ENCODE measurements around the gene SPINK4.

The SPINK4 gene

GRCh38 chr9:33229359-33230114, 10.4 kb upstream of the SPINK4 start:
- no peak for DNase-seq (ENCODE audit: low read depth)
- TF ChIP-seq CTCF (IDR thresholded peaks at IDR 0.05; ENCODE audit: low read depth, low read length, missing control alignments) = no peak
- no peak overlapping the region for H3K4me3 ChIP-seq (ENCODE audit: low read depth, low read length)

- H3K4me3 ChIP-seq (ENCODE audit: low read depth, low read length) = no peak overlapping the region
- DNase-seq (ENCODE audit: low read depth) = no peak
- no peak for TF ChIP-seq CTCF (IDR thresholded peaks at IDR 0.05; ENCODE audit: low read depth, low read length, missing control alignments)
These were observed 9.0 kb upstream of the SPINK4 start for GRCh38 chr9:33230756-33231622.

GRCh38 chr9:33231623-33231942, 8.4 kb upstream of the SPINK4 start:
- no peak for DNase-seq (ENCODE audit: low read depth)
- TF ChIP-seq CTCF (IDR thresholded peaks at IDR 0.05; ENCODE audit: low read depth, low read length, missing control alignments) = no peak
- H3K4me3 ChIP-seq (ENCODE audit: low read depth, low read length) = no peak overlapping the region

- no peak for DNase-seq (ENCODE audit: low read depth)
- TF ChIP-seq CTCF (IDR thresholded peaks at IDR 0.05; ENCODE audit: low read depth, low read length, missing control alignments) = no peak
These were observed 7.2 kb upstream of the SPINK4 start for GRCh38 chr9:33232815-33233214.

GRCh38 chr9:33233626-33234342, 6.2 kb upstream of the SPINK4 start:
- no peak for TF ChIP-seq CTCF (IDR thresholded peaks at IDR 0.05; ENCODE audit: low read depth, low read length, missing control alignments)
- H3K4me3 ChIP-seq (ENCODE audit: low read depth, low read length) = no peak overlapping the region
- no peak for DNase-seq (ENCODE audit: low read depth)

More at GRCh38 chr9:33232815-33233214, 7.2 kb upstream of the SPINK4 start:
- H3K4me3 ChIP-seq (ENCODE audit: low read depth, low read length) = no peak overlapping the region

GRCh38 chr9:33234511-33235467, 5.2 kb upstream of the SPINK4 start:
- TF ChIP-seq CTCF (IDR thresholded peaks at IDR 0.05; ENCODE audit: low read depth, low read length, missing control alignments) = no peak

More at GRCh38 chr9:33234511-33235467, 5.2 kb upstream of the SPINK4 start:
- no peak for DNase-seq (ENCODE audit: low read depth)
- no peak overlapping the region for H3K4me3 ChIP-seq (ENCODE audit: low read depth, low read length)
